ENCODE data around the gene FIS1. TPM values are rescaled to one million over a fixed set of nuclear protein-coding genes. Genes with fewer than 3 reads are reported as not detected.

The FIS1 gene
- total RNA-seq, 4 donors from 2014 or later: 235 to 371 (median 348) TPM

DNA sequence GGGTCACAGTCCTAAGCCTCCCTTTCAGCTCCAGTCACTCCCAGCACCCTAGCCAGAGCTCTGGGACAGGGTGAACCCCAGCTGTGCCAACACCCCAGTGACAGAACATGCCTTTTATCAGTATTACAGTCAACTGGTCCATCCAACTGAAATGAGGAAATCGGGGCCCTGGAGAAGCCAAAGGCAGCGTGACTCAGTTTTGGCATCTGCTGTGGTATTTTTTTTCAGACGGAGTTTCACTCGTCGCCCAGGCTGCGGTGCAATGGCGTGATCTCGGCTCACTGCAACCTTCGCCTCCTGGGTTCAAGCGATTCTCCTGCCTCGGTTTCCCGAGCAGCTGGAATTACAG is 3.9 kb downstream of the FIS1 start:
- TF ChIP-seq, protein P1, sequence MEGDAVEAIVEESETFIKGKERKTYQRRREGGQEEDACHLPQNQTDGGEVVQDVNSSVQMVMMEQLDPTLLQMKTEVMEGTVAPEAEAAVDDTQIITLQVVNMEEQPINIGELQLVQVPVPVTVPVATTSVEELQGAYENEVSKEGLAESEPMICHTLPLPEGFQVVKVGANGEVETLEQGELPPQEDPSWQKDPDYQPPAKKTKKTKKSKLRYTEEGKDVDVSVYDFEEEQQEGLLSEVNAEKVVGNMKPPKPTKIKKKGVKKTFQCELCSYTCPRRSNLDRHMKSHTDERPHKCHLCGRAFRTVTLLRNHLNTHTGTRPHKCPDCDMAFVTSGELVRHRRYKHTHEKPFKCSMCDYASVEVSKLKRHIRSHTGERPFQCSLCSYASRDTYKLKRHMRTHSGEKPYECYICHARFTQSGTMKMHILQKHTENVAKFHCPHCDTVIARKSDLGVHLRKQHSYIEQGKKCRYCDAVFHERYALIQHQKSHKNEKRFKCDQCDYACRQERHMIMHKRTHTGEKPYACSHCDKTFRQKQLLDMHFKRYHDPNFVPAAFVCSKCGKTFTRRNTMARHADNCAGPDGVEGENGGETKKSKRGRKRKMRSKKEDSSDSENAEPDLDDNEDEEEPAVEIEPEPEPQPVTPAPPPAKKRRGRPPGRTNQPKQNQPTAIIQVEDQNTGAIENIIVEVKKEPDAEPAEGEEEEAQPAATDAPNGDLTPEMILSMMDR (IDR thresholded peaks at IDR 0.05): no peak
- no peak for TF ChIP-seq POLR2A (IDR thresholded peaks at IDR 0.05)
- no peaks in the 10 kb centered on the region for H3K27me3 ChIP-seq
- no peaks in the 10 kb centered on the region for H3K9me3 ChIP-seq
- WGBS, 2 donors: 79 to 89% methylated on average over 12 of the region's 12 CpGs
- peaks cover 0 to 52% (median 0%) of the 10 kb centered on the region in 3 donors for H3K36me3 ChIP-seq
- H3K4me1 ChIP-seq: peaks cover 0 to 85% (median 35%) of the 10 kb centered on the region in 4 donors
- no peak for DNase-seq (ENCODE audit: low spot score in 2 of 2)
- H3K27ac ChIP-seq: peak overlapping the region in 3 of 4 donors; percentile 81 to 83 (median 83)
- H3K4me3 ChIP-seq: no peak overlapping the region

DNA sequence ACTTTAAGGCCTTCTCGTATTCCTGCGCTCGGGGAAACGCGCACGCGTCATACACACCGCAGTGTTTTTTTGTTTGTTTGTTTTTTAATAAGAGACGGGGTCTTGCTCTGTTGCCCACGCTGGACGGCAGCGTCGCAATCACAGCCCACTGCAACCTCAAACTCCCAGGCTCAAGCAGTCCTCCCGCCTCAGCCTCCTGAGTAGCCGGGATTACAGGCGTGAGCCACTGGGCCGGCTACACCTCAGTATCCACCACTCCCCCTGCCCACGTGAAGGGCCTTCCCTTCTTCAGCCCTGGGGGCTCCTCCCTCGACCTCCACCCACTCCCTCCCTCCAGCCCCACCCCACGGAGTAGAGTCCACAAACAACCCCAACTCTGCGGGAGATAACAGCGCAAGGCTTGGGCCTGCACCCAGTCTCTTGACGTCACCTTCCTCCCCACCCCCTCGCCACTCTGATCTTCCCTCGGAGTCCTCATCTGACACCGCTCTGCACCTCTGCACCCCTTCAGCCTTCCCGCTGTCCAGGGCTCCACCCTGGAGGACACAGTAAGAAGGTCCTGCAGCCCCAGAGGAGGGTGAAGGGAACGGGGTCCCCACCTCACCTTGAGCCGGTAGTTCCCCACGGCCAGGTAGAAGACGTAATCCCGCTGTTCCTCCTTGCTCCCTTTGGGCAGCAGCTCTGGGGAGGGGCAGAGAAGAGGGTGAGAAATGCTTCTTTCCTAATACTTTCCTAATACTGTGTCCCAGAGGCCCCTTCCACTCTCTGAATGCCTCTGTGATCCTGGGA is 4.5 kb downstream of the FIS1 start:
- WGBS, 2 donors: 86% methylated on average over 31 to 32 of the region's 32 CpGs
- H3K36me3 ChIP-seq: peaks cover 0 to 58% (median 0%) of the 10 kb centered on the region in 3 donors

DNA sequence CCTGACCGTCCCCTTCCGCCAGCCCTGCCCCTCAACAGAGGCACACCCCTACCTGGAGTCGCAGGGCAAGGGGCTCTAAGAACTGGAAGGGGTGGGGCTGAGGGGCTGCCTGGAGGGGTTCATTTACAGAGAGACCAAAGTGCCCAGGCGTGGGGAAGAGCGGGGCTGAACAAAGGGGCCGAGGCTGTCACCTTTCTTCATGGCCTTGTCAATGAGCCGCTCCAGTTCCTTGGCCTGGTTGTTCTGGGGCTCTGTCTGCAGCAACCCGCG is 5.0 kb downstream of the FIS1 start:
- DNase-seq (ENCODE audit: low spot score in 2 of 2): no peak
- Histone ChIP-seq H3K9me3 (no peaks in the 10 kb centered on the region), H3K4me1 (peaks cover 0 to 75% (median 28%) of the 10 kb centered on the region in 4 donors), H3K4me3 (no peak overlapping the region), H3K27me3 (no peaks in the 10 kb centered on the region), H3K27ac (peak overlapping the region; percentile 25 to 83 (median 82)), H3K36me3 (peaks cover 0 to 63% (median 0%) of the 10 kb centered on the region in 3 donors)
- no peak for TF ChIP-seq EP300 (IDR thresholded peaks at IDR 0.05)
- TF ChIP-seq, protein P1 (IDR thresholded peaks at IDR 0.05): no peak
- TF ChIP-seq POLR2A (IDR thresholded peaks at IDR 0.05): no peak
- 88 to 91% methylated on average over 9 of the region's 9 CpGs for WGBS, 2 donors

More for the DNA sequence above, 4.5 kb downstream of the FIS1 start:
- no peak for DNase-seq (ENCODE audit: low spot score in 2 of 2)
- TF ChIP-seq EP300 (IDR thresholded peaks at IDR 0.05) (no peak), POLR2A (IDR thresholded peaks at IDR 0.05) (no peak)
- TF ChIP-seq, protein P1 (IDR thresholded peaks at IDR 0.05): no peak
- no peaks in the 10 kb centered on the region for H3K9me3 ChIP-seq
- no peak overlapping the region for H3K4me3 ChIP-seq
- H3K27ac ChIP-seq: peak overlapping the region in 3 of 4 donors; percentile 81 to 83 (median 83)
- H3K27me3 ChIP-seq: no peaks in the 10 kb centered on the region
- H3K4me1 ChIP-seq: peaks cover 0 to 79% (median 31%) of the 10 kb centered on the region in 4 donors

DNA sequence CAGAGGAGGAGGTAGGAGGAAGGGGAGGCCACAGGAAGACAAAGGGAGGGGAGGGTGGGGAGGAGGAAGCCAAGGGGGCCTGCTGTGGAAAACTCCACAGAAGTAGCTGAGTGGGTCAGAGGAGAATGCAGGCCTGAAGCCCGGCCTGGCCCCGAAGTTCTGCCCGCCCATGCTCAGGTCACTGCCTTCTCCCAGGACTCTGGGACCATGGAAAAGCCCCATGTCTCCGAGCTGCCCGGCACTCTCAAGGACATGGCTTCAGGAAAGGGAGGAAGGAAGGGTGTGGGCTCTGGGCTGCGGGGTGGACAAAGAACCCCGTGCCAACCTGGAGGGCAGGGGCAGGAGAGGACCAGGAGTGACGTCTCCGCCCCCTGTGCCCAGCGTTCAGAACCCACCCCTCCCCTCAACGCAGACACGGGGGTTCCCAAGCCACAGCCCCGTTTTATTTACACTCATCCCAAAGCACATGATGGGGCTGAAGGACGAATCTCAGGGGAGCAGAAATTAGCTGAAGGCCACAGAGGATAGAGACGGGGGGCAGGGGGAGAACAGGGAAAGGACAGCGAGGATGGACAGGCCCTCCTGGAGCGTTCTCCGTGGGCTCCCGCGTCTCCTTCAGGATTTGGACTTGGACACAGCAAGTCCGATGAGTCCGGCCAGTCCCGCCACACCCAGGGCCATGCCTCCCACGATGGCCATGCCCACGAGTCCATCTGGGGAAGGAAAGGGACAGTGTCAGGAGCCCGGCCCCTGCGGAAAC is 5.5 kb downstream of the FIS1 start:
- Histone ChIP-seq H3K36me3 (peaks cover 0 to 68% (median 0%) of the 10 kb centered on the region in 3 donors), H3K9me3 (no peaks in the 10 kb centered on the region), H3K27ac (peak overlapping the region; percentile 25 to 83 (median 82)), H3K27me3 (no peaks in the 10 kb centered on the region), H3K4me3 (no peak overlapping the region), H3K4me1 (peaks cover 0 to 75% (median 28%) of the 10 kb centered on the region in 4 donors)
- TF ChIP-seq, protein P1 (IDR thresholded peaks at IDR 0.05): no peak
- TF ChIP-seq EP300 (IDR thresholded peaks at IDR 0.05): peak in 1 of 2 donors; percentile 37
- TF ChIP-seq POLR2A (IDR thresholded peaks at IDR 0.05): no peak
- DNase-seq (ENCODE audit: low spot score in 2 of 2): no peak
- WGBS, 2 donors: 54 to 56% methylated on average over 27 of the region's 27 CpGs

Measured in tibial nerve (tissue), 4 donors.